ENCODE data around the gene MYO18A.
"Not testable (repeated sequence)": the region's sequence is repeated elsewhere in the genome, so short reads cannot be mapped to it uniquely, and the experiment has no call there.

Gene MYO18A

DNA sequence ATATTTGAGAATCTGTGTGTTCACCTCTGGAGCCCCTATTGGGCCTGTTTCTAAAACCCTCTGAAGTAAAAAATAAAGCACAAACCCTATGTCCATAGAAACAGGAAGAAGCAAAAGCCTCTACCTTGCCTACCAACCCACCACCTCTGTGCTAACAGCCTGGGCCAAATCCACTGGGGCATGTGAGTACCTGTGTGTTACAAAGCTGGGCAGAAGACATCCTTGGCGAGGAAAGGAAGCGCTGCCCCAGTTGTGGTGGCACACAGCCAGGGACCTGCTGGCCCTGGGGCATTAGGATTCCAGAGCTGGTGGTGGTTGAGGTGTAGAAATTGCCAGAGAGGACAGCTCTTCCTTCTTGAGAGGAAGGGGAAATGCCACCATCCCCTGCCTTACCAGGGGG is 30.0 kb downstream of the MYO18A start:
- TF ChIP-seq, protein P1, sequence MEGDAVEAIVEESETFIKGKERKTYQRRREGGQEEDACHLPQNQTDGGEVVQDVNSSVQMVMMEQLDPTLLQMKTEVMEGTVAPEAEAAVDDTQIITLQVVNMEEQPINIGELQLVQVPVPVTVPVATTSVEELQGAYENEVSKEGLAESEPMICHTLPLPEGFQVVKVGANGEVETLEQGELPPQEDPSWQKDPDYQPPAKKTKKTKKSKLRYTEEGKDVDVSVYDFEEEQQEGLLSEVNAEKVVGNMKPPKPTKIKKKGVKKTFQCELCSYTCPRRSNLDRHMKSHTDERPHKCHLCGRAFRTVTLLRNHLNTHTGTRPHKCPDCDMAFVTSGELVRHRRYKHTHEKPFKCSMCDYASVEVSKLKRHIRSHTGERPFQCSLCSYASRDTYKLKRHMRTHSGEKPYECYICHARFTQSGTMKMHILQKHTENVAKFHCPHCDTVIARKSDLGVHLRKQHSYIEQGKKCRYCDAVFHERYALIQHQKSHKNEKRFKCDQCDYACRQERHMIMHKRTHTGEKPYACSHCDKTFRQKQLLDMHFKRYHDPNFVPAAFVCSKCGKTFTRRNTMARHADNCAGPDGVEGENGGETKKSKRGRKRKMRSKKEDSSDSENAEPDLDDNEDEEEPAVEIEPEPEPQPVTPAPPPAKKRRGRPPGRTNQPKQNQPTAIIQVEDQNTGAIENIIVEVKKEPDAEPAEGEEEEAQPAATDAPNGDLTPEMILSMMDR (IDR thresholded peaks at IDR 0.05; ENCODE audit: borderline replicate concordance, insufficient read depth, low read depth, low read length) = no peak

DNA sequence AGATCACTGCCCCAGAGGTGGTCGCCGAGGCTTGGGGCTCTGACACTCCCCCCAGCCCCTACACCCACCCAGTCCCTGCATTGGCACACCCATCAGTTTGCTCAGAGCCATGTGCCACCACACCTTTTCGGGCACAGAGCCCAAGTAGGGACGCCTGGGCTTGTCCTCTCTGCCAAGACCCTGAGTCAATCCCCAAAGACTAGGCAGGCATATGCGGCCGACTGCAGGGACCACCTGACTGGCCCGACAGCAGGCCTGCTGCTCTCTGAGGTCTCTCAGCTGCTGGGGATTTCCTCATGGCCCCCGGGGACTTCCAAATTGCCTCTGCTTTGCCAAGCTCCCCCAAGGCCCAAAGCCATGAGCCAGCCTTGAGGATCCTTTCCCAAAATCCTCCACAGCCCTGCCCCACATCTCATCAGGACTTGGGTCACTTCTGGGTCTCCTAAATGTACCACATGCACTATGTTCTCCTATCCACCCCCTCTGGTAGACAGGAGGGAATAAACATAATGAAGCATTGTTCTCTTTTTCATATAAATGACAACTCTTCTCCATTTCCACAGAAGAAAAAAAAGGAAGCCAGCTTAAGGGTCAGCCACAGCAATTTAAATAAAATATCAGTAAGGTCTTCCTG is 30.6 kb downstream of the MYO18A start:
- TF ChIP-seq, protein P1 (IDR thresholded peaks at IDR 0.05; ENCODE audit: borderline replicate concordance, insufficient read depth, low read depth, low read length) = no peak
- peak overlapping the region; percentile 42 for H3K4me3 ChIP-seq (ENCODE audit: low read depth, low read length)

More for the DNA sequence above, 30.0 kb downstream of the MYO18A start:
- H3K4me3 ChIP-seq (ENCODE audit: low read depth, low read length) = no peak overlapping the region

GRCh38 chr17:29148790-29149430 is 31.3 kb downstream of the MYO18A start:
- TF ChIP-seq, protein P1 (IDR thresholded peaks at IDR 0.05; ENCODE audit: borderline replicate concordance, insufficient read depth, low read depth, low read length) = peak; percentile 98
- peak overlapping the region; percentile 42 for H3K4me3 ChIP-seq (ENCODE audit: low read depth, low read length)

GRCh38 chr17:29148257-29148789 is 31.9 kb downstream of the MYO18A start:
- H3K4me3 ChIP-seq (ENCODE audit: low read depth, low read length) = peak overlapping the region; percentile 30
- TF ChIP-seq, protein P1 (IDR thresholded peaks at IDR 0.05; ENCODE audit: borderline replicate concordance, insufficient read depth, low read depth, low read length) = no peak

- TF ChIP-seq, protein P1 (IDR thresholded peaks at IDR 0.05; ENCODE audit: borderline replicate concordance, insufficient read depth, low read depth, low read length) = no peak
- no peak overlapping the region for H3K4me3 ChIP-seq (ENCODE audit: low read depth, low read length)
These were observed 32.5 kb downstream of the MYO18A start for GRCh38 chr17:29147682-29148081.

DNA sequence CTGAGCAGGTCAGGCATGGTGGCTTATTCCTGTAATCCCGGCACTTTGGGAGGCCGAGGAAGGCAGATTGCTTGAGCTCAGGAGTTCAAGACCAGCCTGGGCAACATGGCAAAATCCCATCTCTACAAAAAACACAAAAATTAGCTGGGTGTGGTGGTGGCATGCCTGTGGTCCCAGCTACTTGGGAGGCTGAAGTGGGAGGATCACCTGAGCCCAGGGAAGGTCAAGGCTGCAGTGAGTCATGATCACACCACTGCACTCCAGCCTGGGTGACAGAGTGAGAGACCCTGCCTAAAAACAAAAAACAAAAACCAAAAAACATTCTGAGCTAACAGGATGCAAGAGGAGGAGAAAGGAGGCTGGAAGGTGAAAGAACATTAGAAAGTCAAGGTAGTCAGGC is 33.0 kb downstream of the MYO18A start:
- H3K4me3 ChIP-seq (ENCODE audit: low read depth, low read length) = not testable (repeated sequence)

GRCh38 chr17:29146369-29146972 is 33.7 kb downstream of the MYO18A start:
- H3K4me3 ChIP-seq (ENCODE audit: low read depth, low read length) = no peak overlapping the region
- TF ChIP-seq, protein P1 (IDR thresholded peaks at IDR 0.05; ENCODE audit: borderline replicate concordance, insufficient read depth, low read depth, low read length) = no peak
